Liver (tissue), 9 donors: Measurements from ENCODE around the gene TSPYL4. TPM values are rescaled to one million over a fixed set of nuclear protein-coding genes. Genes with fewer than 3 reads are reported as not detected.

Source experiments
- DNase-seq: peaks from one replicate; pipeline ENCODE4 v3.0.0-alpha.2; 2017; ENCODE audit warnings: low spot score
- H3K27ac ChIP-seq, 2 donors: one replicate each; pipeline ENCODE4 v1.7.0; 2013; ENCODE audit warnings: inconsistent platforms in 2 of 2, low read length in 2 of 2, control low read depth in 1 of 2, low read depth in 1 of 2, mild to moderate bottlenecking in 1 of 2
- H3K27me3 ChIP-seq, 4 donors: one replicate each; pipeline versions ENCODE4 v1.6.1 to v1.7.0; 2013; ENCODE audit warnings: low read length in 3 of 4, inconsistent platforms in 1 of 4, mild to moderate bottlenecking in 1 of 4, moderate library complexity in 1 of 4; ENCODE audit not compliant: control insufficient read depth in 4 of 4, insufficient read depth in 4 of 4
- H3K36me3 ChIP-seq, 4 donors: one replicate each; pipeline versions ENCODE4 v1.6.1 to v1.7.0; 2013; ENCODE audit warnings: low read length in 3 of 4, mild to moderate bottlenecking in 3 of 4, low read depth in 1 of 4, moderate library complexity in 1 of 4; ENCODE audit not compliant: control insufficient read depth in 4 of 4, insufficient read depth in 3 of 4
- H3K4me1 ChIP-seq, 4 donors: one replicate each; pipeline versions ENCODE4 v1.6.1 to v1.7.0; 2013; ENCODE audit warnings: low read length in 3 of 4, mild to moderate bottlenecking in 3 of 4, moderate library complexity in 1 of 4; ENCODE audit not compliant: control insufficient read depth in 4 of 4, insufficient read depth in 4 of 4
- H3K4me3 ChIP-seq, 3 donors: one replicate each; pipeline versions ENCODE4 v1.6.1 to v1.7.0; 2013; ENCODE audit warnings: low read length in 3 of 3, control low read depth in 1 of 3, low read depth in 1 of 3, mild to moderate bottlenecking in 1 of 3
- H3K9ac ChIP-seq, 2 donors: one replicate each; pipeline ENCODE4 v1.7.0; 2013; ENCODE audit warnings: low read length in 2 of 2, mild to moderate bottlenecking in 2 of 2, moderate library complexity in 2 of 2, control low read depth in 1 of 2, low read depth in 1 of 2
- H3K9me3 ChIP-seq, 4 donors: one replicate each; pipeline versions ENCODE4 v1.6.1 to v1.7.0; 2013; ENCODE audit warnings: low read length in 3 of 4; ENCODE audit not compliant: control insufficient read depth in 4 of 4
- CTCF ChIP-seq: fragments of 150-350 bp; IDR thresholded peaks from 2 replicates; pipeline ENCODE4 v1.5.1; 2017; ENCODE audit warnings: improper control_type of control experiment, low read depth, low read length; ENCODE audit not compliant: missing input control
- EGR1 ChIP-seq, 2 donors: IDR thresholded peaks; 2 replicates each; pipeline ENCODE4 v1.6.1; 2016 to 2018; ENCODE audit warnings: antibody characterized with exemption in 2 of 2, low read depth in 2 of 2
- FOXA2 ChIP-seq: IDR thresholded peaks from 2 replicates; pipeline ENCODE4 v1.6.1; 2016; ENCODE audit warnings: antibody characterized with exemption
- GABPA ChIP-seq, 2 donors: IDR thresholded peaks in 1 of 2; conservative IDR thresholded peaks in 1 of 2; 2 replicates each; pipeline ENCODE4 v1.6.1; 2016; ENCODE audit warnings: antibody characterized with exemption in 2 of 2, mild to moderate bottlenecking in 1 of 2, moderate library complexity in 1 of 2
- JUND ChIP-seq, 2 donors: IDR thresholded peaks; 2 replicates each; pipeline ENCODE4 v1.6.1; 2016; ENCODE audit warnings: antibody characterized with exemption in 2 of 2
- MAX ChIP-seq: IDR thresholded peaks from 2 replicates; pipeline ENCODE4 v1.6.1; 2016; ENCODE audit warnings: antibody characterized with exemption
- NR2F2 ChIP-seq: IDR thresholded peaks from 2 replicates; pipeline ENCODE4 v1.6.1; 2016; ENCODE audit warnings: antibody characterized with exemption
- RAD21 ChIP-seq, 2 donors: IDR thresholded peaks; 2 replicates each; pipeline ENCODE4 v1.6.1; 2016; ENCODE audit warnings: antibody characterized with exemption in 2 of 2, mild to moderate bottlenecking in 2 of 2
- REST ChIP-seq: IDR thresholded peaks from 2 replicates; pipeline ENCODE4 v1.6.1; 2016; ENCODE audit warnings: antibody characterized with exemption, mild to moderate bottlenecking
- RXRA ChIP-seq, 2 donors: IDR thresholded peaks; 2 replicates each; pipeline ENCODE4 v1.6.1; 2017 to 2018; ENCODE audit warnings: antibody characterized with exemption in 2 of 2, mild to moderate bottlenecking in 1 of 2
- TAF1 ChIP-seq: conservative IDR thresholded peaks from 2 replicates; pipeline ENCODE4 v1.6.1; 2016; ENCODE audit warnings: antibody characterized with exemption, mild to moderate bottlenecking
- YY1 ChIP-seq: IDR thresholded peaks from 2 replicates; pipeline ENCODE4 v1.6.1; 2016; ENCODE audit warnings: antibody characterized with exemption, mild to moderate bottlenecking
- ZBTB33 ChIP-seq: IDR thresholded peaks from 2 replicates; pipeline ENCODE4 v1.6.1; 2016; ENCODE audit warnings: antibody characterized with exemption
- WGBS: extraction: QIAGEN DNeasy Blood & Tissue Kit; methylation state at CpG from one replicate; pipeline ENCODE4 v1.1.7; 2013; 5-methylcytosine and 5-hydroxymethylcytosine counted together
- polyA plus RNA-seq, 2 donors: library from polyadenylated mRNA; stranded (reverse) in 1 of 2; unstranded in 1 of 2; fragments of 200-250 nt in 1 of 2; fragments of >200 nt in 1 of 2; fragmentation: Nextera tagmentation in 1 of 2; extraction: Ambion mirVana in 1 of 2; gene quantifications; one replicate each; pipeline versions ENCODE4 v1.2.1 to v1.2.3, GENCODE V29; 2013 to 2015
- total RNA-seq, 2 donors: library from RNA; depleted of rRNA; stranded (reverse); fragments of >200 nt; gene quantifications; one replicate each; pipeline ENCODE4 v1.2.3, GENCODE V29; 2014
- donor health status: healthy.
- donor health status: healthy.
- donor health status: healthy.
- donor health status: healthy.
- donor health status: healthy.

TSPYL4 gene
- total and polyA plus RNA-seq, 4 donors = 3.6 to 7.4 (median 3.8) TPM

- Histone ChIP-seq H3K4me1 (peaks cover 6 to 53% (median 38%) of the 10 kb centered on the region in 4 donors), H3K9ac (peak overlapping the region; percentile 81 to 89), H3K9me3 (no peaks in the 10 kb centered on the region), H3K27ac (peak overlapping the region; percentile 88 to 97), H3K27me3 (no peaks in the 10 kb centered on the region), H3K4me3 (peak overlapping the region; percentile 78 to 93 (median 81)), H3K36me3 (no peaks in the 10 kb centered on the region)
- TF ChIP-seq ZBTB33 (no peak), YY1 (no peak)
- 17% methylated on average over 12 of the region's 12 CpGs for WGBS
- no peak for DNase-seq
These were observed 25.0 kb upstream of the TSPYL4 start for GRCh38 chr6:116278854-116279231.

- peak overlapping the region; percentile 88 to 97 for H3K27ac ChIP-seq
- H3K4me3 ChIP-seq = peak overlapping the region; percentile 78 to 93 (median 81)
- peaks cover 6 to 53% (median 38%) of the 10 kb centered on the region in 4 donors for H3K4me1 ChIP-seq
- H3K27me3 ChIP-seq = no peaks in the 10 kb centered on the region
- H3K9ac ChIP-seq = peak overlapping the region; percentile 5 to 81
- TF ChIP-seq TAF1 = no peak
- no peak for TF ChIP-seq EGR1 (IDR thresholded peaks at IDR 0.05; ENCODE audit: low read depth in 2 of 2)
- no peak for TF ChIP-seq MAX
- no peak for TF ChIP-seq RAD21 (IDR thresholded peaks at IDR 0.05)
- TF ChIP-seq REST = no peak
- TF ChIP-seq RXRA (IDR thresholded peaks at IDR 0.05) = no peak
- TF ChIP-seq CTCF = no peak
- no peak for TF ChIP-seq JUND (IDR thresholded peaks at IDR 0.05)
- no peak for TF ChIP-seq GABPA (IDR thresholded peaks at IDR 0.05 in 1 of 2, conservative IDR thresholded peaks at IDR 0.05 in 1 of 2)
- TF ChIP-seq YY1 = no peak
- no peak for TF ChIP-seq NR2F2
- no peak for TF ChIP-seq FOXA2
- peaks cover 0 to 2% (median under 1%) of the 10 kb centered on the region in 4 donors for H3K36me3 ChIP-seq
- 84% methylated on average over 11 of the region's 11 CpGs for WGBS
- DNase-seq = no peak
- H3K9me3 ChIP-seq = no peaks in the 10 kb centered on the region
These were observed 24.6 kb upstream of the TSPYL4 start for GRCh38 chr6:116278481-116278829.
